Common myeloid progenitor, CD34-positive (primary cell): ENCODE measurements around the gene KLHDC2.
"Not testable (repeated sequence)": the region's sequence is repeated elsewhere in the genome, so short reads cannot be mapped to it uniquely, and the experiment has no call there.

ENCODE experiments used
- CTCF ChIA-PET: fragments of 350-600 bp; sonication (Branson Sonifier 250); formaldehyde crosslinking; loops from one replicate; lab custom pipeline; 2021; ENCODE audit warnings: antibody characterized with exemption; lab: Charles Lee
- POLR2A ChIA-PET: fragments of 350-600 bp; sonication (Branson Sonifier 250); formaldehyde crosslinking; loops from one replicate; lab custom pipeline; 2021; ENCODE audit warnings: antibody characterized with exemption; lab: Charles Lee
- DNase-seq, 3 donors: peaks; one replicate each; pipeline versions ENCODE4 v3.0.0 to v3.0.0-alpha.2; 2013
- H3K27ac ChIP-seq, 2 experiments: 1 replicate in 1 of 2; 2 replicates in 1 of 2; pipeline ENCODE4 v1.7.0; 2013; ENCODE audit warnings: inconsistent platforms in 2 of 2, low read length in 2 of 2, mild to moderate bottlenecking in 2 of 2, low read depth in 1 of 2, moderate library complexity in 1 of 2; ENCODE audit not compliant: severe bottlenecking in 2 of 2, insufficient read depth in 1 of 2, poor library complexity in 1 of 2
- H3K27me3 ChIP-seq, 5 experiments: replicated peaks in 2 of 5; 1 replicate in 3 of 5; 2 replicates in 2 of 5; pipeline versions ENCODE4 v1.6.1 to v1.7.0; 2013; ENCODE audit warnings: low read length in 4 of 5, mild to moderate bottlenecking in 2 of 5, moderate library complexity in 2 of 5, inconsistent platforms in 1 of 5; ENCODE audit not compliant: insufficient read depth in 5 of 5, control insufficient read depth in 4 of 5
- H3K36me3 ChIP-seq, 4 experiments: 1 replicate in 2 of 4; 2 replicates in 2 of 4; pipeline versions ENCODE4 v1.6.1 to v1.7.0; 2013; ENCODE audit warnings: low read length in 3 of 4, control low read depth in 1 of 4, mild to moderate bottlenecking in 1 of 4; ENCODE audit not compliant: control insufficient read depth in 4 of 4, insufficient read depth in 4 of 4
- H3K4me1 ChIP-seq, 4 experiments: 1 replicate in 3 of 4; 2 replicates in 1 of 4; pipeline versions ENCODE4 v1.6.1 to v1.7.1; 2013; ENCODE audit warnings: low read length in 3 of 4, mild to moderate bottlenecking in 3 of 4, control low read depth in 1 of 4, inconsistent platforms in 1 of 4, moderate library complexity in 1 of 4; ENCODE audit not compliant: control insufficient read depth in 4 of 4, insufficient read depth in 4 of 4; ENCODE audit errors: control extremely low read depth in 1 of 4
- H3K4me3 ChIP-seq, 7 experiments: 1 replicate in 4 of 7; 2 replicates in 3 of 7; pipeline versions ENCODE4 v1.5.1 to v1.7.0; 2013; ENCODE audit warnings: mild to moderate bottlenecking in 7 of 7, low read length in 6 of 7, moderate library complexity in 6 of 7, inconsistent platforms in 2 of 7, low read depth in 2 of 7, control low read depth in 1 of 7; ENCODE audit not compliant: insufficient read depth in 4 of 7, control insufficient read depth in 1 of 7; ENCODE audit errors: extremely low read depth in 1 of 7
- H3K9me3 ChIP-seq, 5 experiments: 1 replicate in 4 of 5; 2 replicates in 1 of 5; pipeline versions ENCODE4 v1.6.1 to v1.7.1; 2013; ENCODE audit warnings: low read length in 4 of 5, mild to moderate bottlenecking in 2 of 5, inconsistent platforms in 1 of 5, low read depth in 1 of 5, moderate library complexity in 1 of 5; ENCODE audit not compliant: control insufficient read depth in 4 of 5, insufficient read depth in 2 of 5; ENCODE audit errors: control extremely low read depth in 1 of 5
- WGBS: methylation state at CpG from one replicate; pipeline ENCODE4 v1.1.5; 2013; ENCODE audit not compliant: insufficient coverage; 5-methylcytosine and 5-hydroxymethylcytosine counted together

Gene KLHDC2

GRCh38 chr14:49767270-49767570 is 733 bp upstream of the KLHDC2 start:
- H3K27ac ChIP-seq: peak overlapping the region; percentile 84 to 96
- CTCF ChIA-PET: interaction anchor here (0.8 to 2.5 kb wide), 13 partner anchors 21 to 306 kb away, joined by 3 to 8 read pairs (median 3); partner anchors contain the start of genes KLHDC1, NEMF and POLE2
- WGBS: 0% methylated on average over 6 of the region's 9 CpGs

GRCh38 chr14:49768301-49769121 is 558 bp downstream of the KLHDC2 start:
- Histone ChIP-seq H3K4me3 (peak overlapping the region; percentile 80 to 99 (median 93)), H3K4me1 (peaks cover 9 to 32% (median 25%) of the 10 kb centered on the region in 4 experiments), H3K36me3 (peaks cover 0 to 5% (median 2%) of the 10 kb centered on the region in 4 experiments), H3K27me3 (no peaks in the 10 kb centered on the region), H3K9me3 (no peaks in the 10 kb centered on the region), H3K27ac (peak overlapping the region; percentile 93 to 96)
- DNase-seq: peak; percentile 31 to 74 (median 69)
- ChIA-PET POLR2A (interaction anchor here (0.7 to 2.1 kb wide), 13 partner anchors 13 to 182 kb away, joined by 3 to 23 read pairs (median 4); partner anchors contain the start of genes DNAAF2, KLHDC1, MGAT2 and NEMF), CTCF (interaction anchor here (0.7 to 2.5 kb wide), 13 partner anchors 17 to 180 kb away, joined by 3 to 8 read pairs (median 4); partner anchors contain the start of genes DNAAF2 and POLE2)
- 0% methylated on average over 58 of the region's 67 CpGs for WGBS

More at GRCh38 chr14:49767270-49767570, 733 bp upstream of the KLHDC2 start:
- Histone ChIP-seq H3K4me3 (peak overlapping the region; percentile 80 to 99 (median 93)), H3K4me1 (peaks cover 9 to 32% (median 25%) of the 10 kb centered on the region in 4 experiments), H3K9me3 (no peaks in the 10 kb centered on the region), H3K27me3 (no peaks in the 10 kb centered on the region), H3K36me3 (peaks cover 0 to 3% (median under 1%) of the 10 kb centered on the region in 4 experiments)
- no peak for DNase-seq
- POLR2A ChIA-PET: interaction anchor here (0.5 to 1.9 kb wide), 7 partner anchors 8 to 180 kb away, joined by 3 to 23 read pairs (median 7); partner anchors contain the start of genes DNAAF2, MGAT2, NEMF and POLE2

GRCh38 chr14:49769171-49769570 is 1.2 kb downstream of the KLHDC2 start:
- Histone ChIP-seq H3K4me3 (peak overlapping the region; percentile 80 to 99 (median 93)), H3K27me3 (no peaks in the 10 kb centered on the region), H3K9me3 (no peaks in the 10 kb centered on the region), H3K36me3 (peaks cover 2 to 9% (median 4%) of the 10 kb centered on the region in 4 experiments), H3K27ac (peak overlapping the region; percentile 93 to 96), H3K4me1 (peaks cover 9 to 32% (median 25%) of the 10 kb centered on the region in 4 experiments)
- WGBS: 19% methylated on average over 6 of the region's 6 CpGs
- peak in 2 of 3 donors; percentile 20 to 37 for DNase-seq
- CTCF ChIA-PET: interaction anchor here (0.6 to 2.5 kb wide), 7 partner anchors 16 to 135 kb away, joined by 3 to 8 read pairs (median 4); partner anchors contain the start of genes DNAAF2 and POLE2
- POLR2A ChIA-PET: interaction anchor here (0.6 to 2.1 kb wide), 4 partner anchors 35 to 132 kb away, joined by 4 to 5 read pairs (median 4); partner anchors contain the start of genes KLHDC1 and POLE2

- peaks cover 7 to 14% (median 8%) of the 10 kb centered on the region in 4 experiments for H3K36me3 ChIP-seq
- POLR2A ChIA-PET: interaction anchor here (0.6 to 2.1 kb wide), 5 partner anchors 36 to 185 kb away, joined by 3 to 5 read pairs (median 4); partner anchors contain the start of genes KLHDC1 and POLE2
- H3K27me3 ChIP-seq: no peaks in the 10 kb centered on the region
- DNase-seq: peak in 1 of 3 donors; percentile 10
- H3K9me3 ChIP-seq: no peaks in the 10 kb centered on the region
- CTCF ChIA-PET: interaction anchor here (0.6 to 2.5 kb wide), 7 partner anchors 15 to 135 kb away, joined by 3 to 8 read pairs (median 4); partner anchors contain the start of genes DNAAF2 and POLE2
- H3K27ac ChIP-seq: peak overlapping the region in 1 of 2 experiments; percentile 96
- H3K4me1 ChIP-seq: peaks cover 9 to 32% (median 25%) of the 10 kb centered on the region in 4 experiments
- peak overlapping the region in 6 of 7 experiments; percentile 85 to 99 (median 94) for H3K4me3 ChIP-seq
- 94% methylated on average over 13 of the region's 15 CpGs for WGBS
Observed at GRCh38 chr14:49769581-49770211, 1.7 kb downstream of the KLHDC2 start.

- H3K4me1 ChIP-seq: peaks cover 9 to 32% (median 25%) of the 10 kb centered on the region in 4 experiments
- H3K9me3 ChIP-seq: no peaks in the 10 kb centered on the region
- peaks cover 11 to 20% (median 14%) of the 10 kb centered on the region in 4 experiments for H3K36me3 ChIP-seq
- H3K27ac ChIP-seq: peak overlapping the region in 1 of 2 experiments; percentile 47
- H3K4me3 ChIP-seq: peak overlapping the region in 2 of 7 experiments; percentile 20 to 24
- 100% methylated on average over 2 of the region's 4 CpGs for WGBS
- no peak for DNase-seq
- ChIA-PET POLR2A (interaction anchor here (0.6 to 2.1 kb wide), 2 partner anchors 83 to 186 kb away, joined by 3 to 4 read pairs; partner anchors contain the start of gene POLE2), CTCF (interaction anchor here (1.8 to 2.1 kb wide), 2 partner anchors 20 to 136 kb away, joined by 4 to 8 read pairs; partner anchors contain the start of gene DNAAF2)
- H3K27me3 ChIP-seq: no peaks in the 10 kb centered on the region
Observed at GRCh38 chr14:49770212-49770817, 2.4 kb downstream of the KLHDC2 start.

- H3K27me3 ChIP-seq, DNase-seq, POLR2A ChIA-PET, H3K9me3 ChIP-seq, H3K4me3 ChIP-seq, H3K27ac ChIP-seq: not testable (repeated sequence)
- CTCF ChIA-PET: interaction anchor here (0.6 to 1.9 kb wide), 2 partner anchors 60 to 92 kb away, joined by 4 to 5 read pairs; no protein-coding TSS in a partner anchor
- H3K36me3 ChIP-seq: peaks cover 11 to 30% (median 18%) of the 10 kb centered on the region in 4 experiments
- H3K4me1 ChIP-seq: peaks cover 9 to 31% (median 24%) of the 10 kb centered on the region in 4 experiments
- WGBS: 96% methylated on average over 9 of the region's 10 CpGs
Observed at GRCh38 chr14:49771691-49772090, 3.7 kb downstream of the KLHDC2 start.
